Measurements from ENCODE around the gene PAGE2B.

The PAGE2B gene

GRCh38 chrX:55074851-55075467, at the start of gene PAGE2B:
Gene PAGE2B, plus strand, starts transcription at chrX:55075030. Its CDS starts 1,012 bp downstream, at chrX:55076042.
- H3K9ac ChIP-seq (ENCODE audit: low read length): no peak within 1 kb of the TSS
- no peak within 1 kb of the TSS for H3K4me2 ChIP-seq (ENCODE audit: low read depth, low read length, poor library complexity, severe bottlenecking)
- H3K36me3 ChIP-seq (ENCODE audit: low read length): no peaks in the 10 kb centered on the region
- H3K79me2 ChIP-seq (ENCODE audit: insufficient read depth, low read length): no peaks in the 10 kb centered on the region
- H3K27ac ChIP-seq (ENCODE audit: low read depth, low read length): no peak within 1 kb of the TSS
- no peaks in the 10 kb centered on the region for H3K9me3 ChIP-seq (ENCODE audit: insufficient read depth, low read length)
- no peak for TF ChIP-seq EZH2phosphoT487 (conservative IDR thresholded peaks at IDR 0.05; ENCODE audit: low read length)
- TF ChIP-seq CTCF (IDR thresholded peaks at IDR 0.05; ENCODE audit: insufficient read depth, low read length, poor library complexity, severe bottlenecking): no peak
- no peaks in the 10 kb centered on the region for H3K9me2 ChIP-seq (replicated peaks; ENCODE audit: insufficient read depth, low read length)
- H3K27me3 ChIP-seq (ENCODE audit: low read length): no peaks in the 10 kb centered on the region
- H4K20me1 ChIP-seq (ENCODE audit: low read depth, low read length): no peaks in the 10 kb centered on the region
- no peak within 1 kb of the TSS for H2AFZ ChIP-seq (ENCODE audit: low read depth, low read length, severe bottlenecking)
- H3F3A ChIP-seq (ENCODE audit: insufficient read depth): no peaks in the 10 kb centered on the region
- H3K4me3 ChIP-seq (ENCODE audit: insufficient read depth, low read length, poor library complexity, severe bottlenecking): no peak within 1 kb of the TSS

GRCh38 chrX:55026143-55026542, 48.7 kb upstream of the PAGE2B start:
- no peak overlapping the region for H3K4me3 ChIP-seq (ENCODE audit: insufficient read depth, low read length, poor library complexity, severe bottlenecking)
- H3F3A ChIP-seq (ENCODE audit: insufficient read depth): no peaks in the 10 kb centered on the region
- H3K79me2 ChIP-seq (ENCODE audit: insufficient read depth, low read length): no peaks in the 10 kb centered on the region
- H3K27me3 ChIP-seq (ENCODE audit: low read length): no peaks in the 10 kb centered on the region
- no peak overlapping the region for H3K27ac ChIP-seq (ENCODE audit: low read depth, low read length)
- H2AFZ ChIP-seq (ENCODE audit: low read depth, low read length, severe bottlenecking): no peak overlapping the region
- H3K9me2 ChIP-seq (replicated peaks; ENCODE audit: insufficient read depth, low read length): no peaks in the 10 kb centered on the region
- no peaks in the 10 kb centered on the region for H3K9me3 ChIP-seq (ENCODE audit: insufficient read depth, low read length)
- H3K4me2 ChIP-seq (ENCODE audit: low read depth, low read length, poor library complexity, severe bottlenecking): no peak overlapping the region
- TF ChIP-seq EZH2phosphoT487 (conservative IDR thresholded peaks at IDR 0.05; ENCODE audit: low read length): no peak
- no peak for TF ChIP-seq CTCF (IDR thresholded peaks at IDR 0.05; ENCODE audit: insufficient read depth, low read length, poor library complexity, severe bottlenecking)
- H4K20me1 ChIP-seq (ENCODE audit: low read depth, low read length): no peaks in the 10 kb centered on the region
- H3K36me3 ChIP-seq (ENCODE audit: low read length): no peaks in the 10 kb centered on the region
- no peak overlapping the region for H3K9ac ChIP-seq (ENCODE audit: low read length)

GRCh38 chrX:55026840-55027239, 48.0 kb upstream of the PAGE2B start:
- H3K9ac ChIP-seq (ENCODE audit: low read length): no peak overlapping the region
- H3K9me2 ChIP-seq (replicated peaks; ENCODE audit: insufficient read depth, low read length): no peaks in the 10 kb centered on the region
- no peak overlapping the region for H2AFZ ChIP-seq (ENCODE audit: low read depth, low read length, severe bottlenecking)
- no peaks in the 10 kb centered on the region for H3K9me3 ChIP-seq (ENCODE audit: insufficient read depth, low read length)
- H3K27me3 ChIP-seq (ENCODE audit: low read length): no peaks in the 10 kb centered on the region
- no peaks in the 10 kb centered on the region for H3K79me2 ChIP-seq (ENCODE audit: insufficient read depth, low read length)
- no peak overlapping the region for H3K27ac ChIP-seq (ENCODE audit: low read depth, low read length)
- H3K36me3 ChIP-seq (ENCODE audit: low read length): no peaks in the 10 kb centered on the region
- TF ChIP-seq EZH2phosphoT487 (conservative IDR thresholded peaks at IDR 0.05; ENCODE audit: low read length): no peak
- no peak for TF ChIP-seq CTCF (IDR thresholded peaks at IDR 0.05; ENCODE audit: insufficient read depth, low read length, poor library complexity, severe bottlenecking)
- H4K20me1 ChIP-seq (ENCODE audit: low read depth, low read length): no peaks in the 10 kb centered on the region
- no peak overlapping the region for H3K4me2 ChIP-seq (ENCODE audit: low read depth, low read length, poor library complexity, severe bottlenecking)
- H3F3A ChIP-seq (ENCODE audit: insufficient read depth): no peaks in the 10 kb centered on the region
- no peak overlapping the region for H3K4me3 ChIP-seq (ENCODE audit: insufficient read depth, low read length, poor library complexity, severe bottlenecking)

All from SU-DHL-6 (cell line).